ENCODE measurements around the gene HSFX4.

DNA sequence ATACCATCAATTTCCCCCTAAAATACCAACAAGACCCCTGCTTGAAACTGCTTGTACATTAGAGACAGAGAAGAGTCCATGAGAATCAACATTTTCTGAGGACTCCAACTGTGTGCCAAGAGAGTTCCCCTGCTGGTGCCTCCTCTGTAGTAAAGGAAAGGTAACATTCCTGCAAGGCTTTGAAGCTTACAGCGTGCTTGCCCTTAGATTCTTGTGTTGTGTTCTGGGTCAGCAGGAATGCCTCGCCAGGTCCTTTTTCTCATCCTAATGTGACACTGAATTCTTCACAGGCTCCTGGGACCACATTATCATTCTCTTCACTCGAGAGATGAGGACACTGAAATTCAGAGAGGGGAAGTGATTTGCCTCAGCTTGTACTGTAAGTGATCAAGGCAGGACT lies 18.6 kb downstream of the HSFX4 start:
- TF ChIP-seq, protein P1, sequence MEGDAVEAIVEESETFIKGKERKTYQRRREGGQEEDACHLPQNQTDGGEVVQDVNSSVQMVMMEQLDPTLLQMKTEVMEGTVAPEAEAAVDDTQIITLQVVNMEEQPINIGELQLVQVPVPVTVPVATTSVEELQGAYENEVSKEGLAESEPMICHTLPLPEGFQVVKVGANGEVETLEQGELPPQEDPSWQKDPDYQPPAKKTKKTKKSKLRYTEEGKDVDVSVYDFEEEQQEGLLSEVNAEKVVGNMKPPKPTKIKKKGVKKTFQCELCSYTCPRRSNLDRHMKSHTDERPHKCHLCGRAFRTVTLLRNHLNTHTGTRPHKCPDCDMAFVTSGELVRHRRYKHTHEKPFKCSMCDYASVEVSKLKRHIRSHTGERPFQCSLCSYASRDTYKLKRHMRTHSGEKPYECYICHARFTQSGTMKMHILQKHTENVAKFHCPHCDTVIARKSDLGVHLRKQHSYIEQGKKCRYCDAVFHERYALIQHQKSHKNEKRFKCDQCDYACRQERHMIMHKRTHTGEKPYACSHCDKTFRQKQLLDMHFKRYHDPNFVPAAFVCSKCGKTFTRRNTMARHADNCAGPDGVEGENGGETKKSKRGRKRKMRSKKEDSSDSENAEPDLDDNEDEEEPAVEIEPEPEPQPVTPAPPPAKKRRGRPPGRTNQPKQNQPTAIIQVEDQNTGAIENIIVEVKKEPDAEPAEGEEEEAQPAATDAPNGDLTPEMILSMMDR (IDR thresholded peaks at IDR 0.05; ENCODE audit: extremely low read depth in 1 of 2, insufficient read depth in 1 of 2, low read depth in 1 of 2, low read length in 2 of 2): no peak
- no peak for TF ChIP-seq JUN (IDR thresholded peaks at IDR 0.05; ENCODE audit: borderline replicate concordance, insufficient read depth, insufficient read length, low read depth)
- no peak for TF ChIP-seq EZH2 (IDR thresholded peaks at IDR 0.05; ENCODE audit: borderline replicate concordance, low read depth, low read length, severe bottlenecking)
- no peak for TF ChIP-seq POLR2A (IDR thresholded peaks at IDR 0.05; ENCODE audit: low read depth, low read length)

All from endothelial cell of umbilical vein (primary cell).